Measurements from ENCODE around the gene DCAF17.

DNA sequence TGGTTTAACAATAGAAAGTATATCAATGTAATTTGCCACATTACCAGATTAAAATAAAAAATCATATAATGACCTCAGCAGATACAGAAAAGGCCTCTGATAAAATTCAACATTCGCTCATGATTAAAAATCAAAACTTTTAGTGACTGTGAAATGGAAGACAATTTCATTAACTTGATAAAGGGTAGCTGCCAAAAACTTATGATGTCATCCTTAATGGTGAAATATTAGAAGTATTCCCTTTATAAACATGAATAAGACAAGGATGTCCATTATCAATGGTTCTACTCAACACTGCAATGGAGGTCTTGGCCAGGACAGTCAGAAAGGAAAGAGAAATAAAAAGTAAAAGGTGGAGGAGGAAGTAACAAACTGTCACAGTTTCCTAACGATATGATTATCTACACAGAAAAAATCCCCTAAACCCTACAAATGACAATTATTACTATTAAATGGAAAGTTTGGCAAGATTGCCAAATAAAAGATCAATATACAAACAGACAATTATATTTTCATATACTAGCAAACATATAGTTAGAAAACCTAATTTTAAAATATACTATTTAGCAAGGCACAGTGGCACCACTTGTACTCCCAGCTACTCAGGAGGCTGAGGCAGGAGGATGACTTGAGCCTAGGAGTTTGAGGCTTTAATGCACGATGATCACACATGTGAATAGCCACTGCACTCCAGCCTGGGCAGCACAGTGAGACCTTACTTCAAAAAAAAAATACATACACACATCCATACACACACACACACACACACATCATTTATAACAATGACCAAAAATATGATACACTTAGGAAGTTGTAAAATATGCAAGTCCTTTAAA is 13.1 kb upstream of the DCAF17 start:
- TF ChIP-seq, protein P1, sequence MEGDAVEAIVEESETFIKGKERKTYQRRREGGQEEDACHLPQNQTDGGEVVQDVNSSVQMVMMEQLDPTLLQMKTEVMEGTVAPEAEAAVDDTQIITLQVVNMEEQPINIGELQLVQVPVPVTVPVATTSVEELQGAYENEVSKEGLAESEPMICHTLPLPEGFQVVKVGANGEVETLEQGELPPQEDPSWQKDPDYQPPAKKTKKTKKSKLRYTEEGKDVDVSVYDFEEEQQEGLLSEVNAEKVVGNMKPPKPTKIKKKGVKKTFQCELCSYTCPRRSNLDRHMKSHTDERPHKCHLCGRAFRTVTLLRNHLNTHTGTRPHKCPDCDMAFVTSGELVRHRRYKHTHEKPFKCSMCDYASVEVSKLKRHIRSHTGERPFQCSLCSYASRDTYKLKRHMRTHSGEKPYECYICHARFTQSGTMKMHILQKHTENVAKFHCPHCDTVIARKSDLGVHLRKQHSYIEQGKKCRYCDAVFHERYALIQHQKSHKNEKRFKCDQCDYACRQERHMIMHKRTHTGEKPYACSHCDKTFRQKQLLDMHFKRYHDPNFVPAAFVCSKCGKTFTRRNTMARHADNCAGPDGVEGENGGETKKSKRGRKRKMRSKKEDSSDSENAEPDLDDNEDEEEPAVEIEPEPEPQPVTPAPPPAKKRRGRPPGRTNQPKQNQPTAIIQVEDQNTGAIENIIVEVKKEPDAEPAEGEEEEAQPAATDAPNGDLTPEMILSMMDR (IDR thresholded peaks at IDR 0.05): no peak
- no peak for TF ChIP-seq POLR2A (IDR thresholded peaks at IDR 0.05)

Data from thyroid gland (tissue), 4 donors.